Activated T-cell treated with anti-CD3 and anti-CD28 coated beads, Interleukin-2, amount 50 U/mL, for 24 hours (primary cell): Measurements from ENCODE around the gene THOC2.
"Not testable (repeated sequence)": the region's sequence is repeated elsewhere in the genome, so short reads cannot be mapped to it uniquely, and the experiment has no call there.

Experiments
- DNase-seq: peaks from one replicate; pipeline ENCODE4 v3.0.0-alpha.2; 2020
- H3K27ac Mint-ChIP-seq: 2 replicates; pipeline ENCODE4 v1.8.0; 2020; ENCODE audit warnings: mild to moderate bottlenecking, mixed read lengths
- H3K27me3 Mint-ChIP-seq: 2 replicates; pipeline ENCODE4 v1.8.0; 2020; ENCODE audit warnings: mixed read lengths
- H3K36me3 Mint-ChIP-seq: 2 replicates; pipeline ENCODE4 v1.8.0; 2020; ENCODE audit warnings: low read depth, mixed read lengths
- H3K4me1 Mint-ChIP-seq: 2 replicates; pipeline ENCODE4 v1.8.0; 2020; ENCODE audit warnings: low read depth, mixed read lengths
- H3K4me3 Mint-ChIP-seq: 2 replicates; pipeline ENCODE4 v1.8.0; 2020; ENCODE audit warnings: mild to moderate bottlenecking, moderate library complexity, mixed read lengths
- H3K9me3 Mint-ChIP-seq: 2 replicates; pipeline ENCODE4 v1.8.0; 2020; ENCODE audit warnings: mixed read lengths

THOC2 gene

GRCh38 chrX:123732670-123733363, at the start of gene THOC2:
Gene THOC2 (minus strand): TSS chrX:123733052. CDS start chrX:123733022, 30 bp downstream.
- DNase-seq: peak; percentile 82
- Mint-ChIP-seq H3K27ac (peak within 1 kb of the TSS; percentile 94), H3K36me3 (peaks cover 31% of the 10 kb centered on the region), H3K4me1 (peaks cover 32% of the 10 kb centered on the region), H3K4me3 (peak within 1 kb of the TSS; percentile 93), H3K9me3 (no peaks in the 10 kb centered on the region), H3K27me3 (peaks cover 5% of the 10 kb centered on the region)

- H3K27ac Mint-ChIP-seq, DNase-seq, H3K4me3 Mint-ChIP-seq, H3K36me3 Mint-ChIP-seq, H3K9me3 Mint-ChIP-seq, H3K4me1 Mint-ChIP-seq, H3K27me3 Mint-ChIP-seq: not testable (repeated sequence)
Measured at GRCh38 chrX:123781786-123782185, 48.9 kb upstream of the THOC2 start.

- H3K36me3 Mint-ChIP-seq: no peaks in the 10 kb centered on the region
- H3K27ac Mint-ChIP-seq: no peak overlapping the region
- no peak for DNase-seq
- H3K27me3 Mint-ChIP-seq: no peaks in the 10 kb centered on the region
- H3K4me3 Mint-ChIP-seq: no peak overlapping the region
- peaks cover 3% of the 10 kb centered on the region for H3K4me1 Mint-ChIP-seq
- H3K9me3 Mint-ChIP-seq: no peaks in the 10 kb centered on the region
Measured at GRCh38 chrX:123779908-123780396, 47.1 kb upstream of the THOC2 start.

GRCh38 chrX:123773258-123773988, 40.6 kb upstream of the THOC2 start:
- H3K4me1 Mint-ChIP-seq: no peaks in the 10 kb centered on the region
- H3K9me3 Mint-ChIP-seq: no peaks in the 10 kb centered on the region
- H3K4me3 Mint-ChIP-seq: no peak overlapping the region
- H3K27ac Mint-ChIP-seq: no peak overlapping the region
- DNase-seq: no peak
- no peaks in the 10 kb centered on the region for H3K36me3 Mint-ChIP-seq
- no peaks in the 10 kb centered on the region for H3K27me3 Mint-ChIP-seq

- H3K4me3 Mint-ChIP-seq: no peak overlapping the region
- no peak overlapping the region for H3K27ac Mint-ChIP-seq
- no peaks in the 10 kb centered on the region for H3K36me3 Mint-ChIP-seq
- no peaks in the 10 kb centered on the region for H3K9me3 Mint-ChIP-seq
- no peak for DNase-seq
- no peaks in the 10 kb centered on the region for H3K27me3 Mint-ChIP-seq
- H3K4me1 Mint-ChIP-seq: no peaks in the 10 kb centered on the region
Measured at GRCh38 chrX:123771449-123772064, 38.7 kb upstream of the THOC2 start.

GRCh38 chrX:123764967-123765871, 32.4 kb upstream of the THOC2 start:
- peaks cover 12% of the 10 kb centered on the region for H3K4me1 Mint-ChIP-seq
- H3K36me3 Mint-ChIP-seq: no peaks in the 10 kb centered on the region
- H3K27ac Mint-ChIP-seq: peak overlapping the region; percentile 81
- no peaks in the 10 kb centered on the region for H3K9me3 Mint-ChIP-seq
- H3K27me3 Mint-ChIP-seq: peaks cover 5% of the 10 kb centered on the region
- H3K4me3 Mint-ChIP-seq: peak overlapping the region; percentile 74
- DNase-seq: peak; percentile 74

- not testable (repeated sequence) for DNase-seq, H3K9me3 Mint-ChIP-seq, H3K4me1 Mint-ChIP-seq, H3K27ac Mint-ChIP-seq, H3K36me3 Mint-ChIP-seq, H3K4me3 Mint-ChIP-seq, H3K27me3 Mint-ChIP-seq
Measured at GRCh38 chrX:123759849-123760248, 27.0 kb upstream of the THOC2 start.

- not testable (repeated sequence) for H3K9me3 Mint-ChIP-seq, DNase-seq, H3K4me1 Mint-ChIP-seq, H3K27ac Mint-ChIP-seq, H3K4me3 Mint-ChIP-seq, H3K27me3 Mint-ChIP-seq, H3K36me3 Mint-ChIP-seq
Measured at GRCh38 chrX:123757794-123758193, 24.9 kb upstream of the THOC2 start.

- no peak overlapping the region for H3K27ac Mint-ChIP-seq
- H3K4me3 Mint-ChIP-seq: no peak overlapping the region
- no peak for DNase-seq
- H3K4me1 Mint-ChIP-seq: no peaks in the 10 kb centered on the region
- H3K27me3 Mint-ChIP-seq: peaks cover 3% of the 10 kb centered on the region
- no peaks in the 10 kb centered on the region for H3K36me3 Mint-ChIP-seq
- H3K9me3 Mint-ChIP-seq: no peaks in the 10 kb centered on the region
Measured at GRCh38 chrX:123756320-123756719, 23.5 kb upstream of the THOC2 start.

- no peak for DNase-seq
- Mint-ChIP-seq H3K27me3 (peaks cover 3% of the 10 kb centered on the region), H3K36me3 (no peaks in the 10 kb centered on the region), H3K4me3 (no peak overlapping the region), H3K27ac (no peak overlapping the region), H3K4me1 (no peaks in the 10 kb centered on the region), H3K9me3 (no peaks in the 10 kb centered on the region)
Measured at GRCh38 chrX:123755107-123755506, 22.3 kb upstream of the THOC2 start.

GRCh38 chrX:123753656-123754350, 21.0 kb upstream of the THOC2 start:
- Mint-ChIP-seq H3K4me3 (no peak overlapping the region), H3K9me3 (no peaks in the 10 kb centered on the region), H3K27me3 (peaks cover 3% of the 10 kb centered on the region), H3K27ac (no peak overlapping the region), H3K36me3 (no peaks in the 10 kb centered on the region), H3K4me1 (no peaks in the 10 kb centered on the region)
- no peak for DNase-seq

GRCh38 chrX:123749643-123750042, 16.8 kb upstream of the THOC2 start:
- Mint-ChIP-seq H3K9me3 (no peaks in the 10 kb centered on the region), H3K27ac (no peak overlapping the region), H3K27me3 (no peaks in the 10 kb centered on the region), H3K4me3 (no peak overlapping the region), H3K4me1 (no peaks in the 10 kb centered on the region), H3K36me3 (no peaks in the 10 kb centered on the region)
- no peak for DNase-seq

GRCh38 chrX:123745511-123745910, 12.7 kb upstream of the THOC2 start:
- Mint-ChIP-seq H3K27me3 (no peaks in the 10 kb centered on the region), H3K9me3 (no peaks in the 10 kb centered on the region), H3K27ac (no peak overlapping the region), H3K4me1 (peaks cover 2% of the 10 kb centered on the region), H3K4me3 (no peak overlapping the region), H3K36me3 (no peaks in the 10 kb centered on the region)
- no peak for DNase-seq

GRCh38 chrX:123743312-123743711, 10.5 kb upstream of the THOC2 start:
- H3K27me3 Mint-ChIP-seq: no peaks in the 10 kb centered on the region
- H3K9me3 Mint-ChIP-seq: no peaks in the 10 kb centered on the region
- no peak overlapping the region for H3K27ac Mint-ChIP-seq
- peaks cover 2% of the 10 kb centered on the region for H3K4me1 Mint-ChIP-seq
- H3K4me3 Mint-ChIP-seq: no peak overlapping the region
- no peak for DNase-seq
- no peaks in the 10 kb centered on the region for H3K36me3 Mint-ChIP-seq
